Fibroblast of skin of left quadriceps (primary cell): ENCODE data around the gene CD81.

Experiments
- DNase-seq, 2 experiments: peaks; one replicate each; pipeline ENCODE4 v3.0.0-alpha.2; 2013; ENCODE audit warnings: low read depth in 2 of 2

CD81 gene

GRCh38 chr11:2390091-2390724 lies 13.1 kb downstream of the CD81 start:
- DNase-seq: no peak

GRCh38 chr11:2390725-2391151 lies 13.6 kb downstream of the CD81 start:
- DNase-seq: peak; percentile 32 to 37

- no peak for DNase-seq
Measured at GRCh38 chr11:2391181-2391975, 14.3 kb downstream of the CD81 start.

DNA sequence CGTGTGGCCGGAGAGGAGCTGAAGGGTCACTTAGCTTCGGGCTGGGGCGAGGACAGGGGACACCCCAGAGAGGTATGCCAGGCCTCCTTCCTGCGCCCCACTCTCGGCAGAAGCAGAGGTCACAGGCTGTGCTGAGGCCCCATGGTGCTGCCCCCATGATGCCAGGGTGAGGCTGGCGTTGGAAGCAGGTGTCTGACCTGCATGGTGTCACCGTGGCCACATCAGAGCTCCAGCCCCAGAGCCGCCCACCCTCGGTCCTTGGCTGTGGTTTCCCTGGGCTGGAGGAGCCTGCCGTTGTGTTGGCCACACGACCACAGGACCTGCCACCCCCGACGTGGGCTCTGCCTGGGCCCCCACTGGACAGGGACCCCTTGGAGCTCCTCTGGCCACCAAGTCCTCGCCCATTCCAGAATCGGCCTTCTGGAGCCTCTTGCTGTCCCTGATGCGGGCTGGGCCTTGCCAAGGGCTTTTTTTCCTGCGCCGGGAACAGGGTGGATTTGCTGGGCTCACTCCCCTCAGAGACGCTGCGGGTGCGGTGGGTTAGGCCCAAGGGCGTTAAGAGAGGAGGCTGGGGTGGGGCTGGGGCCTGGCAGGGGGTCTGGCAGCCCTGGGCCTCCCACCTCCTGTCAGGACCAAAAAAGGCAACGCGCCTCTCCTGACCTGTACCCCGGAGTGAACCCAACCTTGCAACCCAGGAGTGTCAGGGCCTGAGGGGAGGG lies 15.3 kb downstream of the CD81 start:
- DNase-seq: no peak

GRCh38 chr11:2393111-2393868 lies 16.2 kb downstream of the CD81 start:
- no peak for DNase-seq

DNA sequence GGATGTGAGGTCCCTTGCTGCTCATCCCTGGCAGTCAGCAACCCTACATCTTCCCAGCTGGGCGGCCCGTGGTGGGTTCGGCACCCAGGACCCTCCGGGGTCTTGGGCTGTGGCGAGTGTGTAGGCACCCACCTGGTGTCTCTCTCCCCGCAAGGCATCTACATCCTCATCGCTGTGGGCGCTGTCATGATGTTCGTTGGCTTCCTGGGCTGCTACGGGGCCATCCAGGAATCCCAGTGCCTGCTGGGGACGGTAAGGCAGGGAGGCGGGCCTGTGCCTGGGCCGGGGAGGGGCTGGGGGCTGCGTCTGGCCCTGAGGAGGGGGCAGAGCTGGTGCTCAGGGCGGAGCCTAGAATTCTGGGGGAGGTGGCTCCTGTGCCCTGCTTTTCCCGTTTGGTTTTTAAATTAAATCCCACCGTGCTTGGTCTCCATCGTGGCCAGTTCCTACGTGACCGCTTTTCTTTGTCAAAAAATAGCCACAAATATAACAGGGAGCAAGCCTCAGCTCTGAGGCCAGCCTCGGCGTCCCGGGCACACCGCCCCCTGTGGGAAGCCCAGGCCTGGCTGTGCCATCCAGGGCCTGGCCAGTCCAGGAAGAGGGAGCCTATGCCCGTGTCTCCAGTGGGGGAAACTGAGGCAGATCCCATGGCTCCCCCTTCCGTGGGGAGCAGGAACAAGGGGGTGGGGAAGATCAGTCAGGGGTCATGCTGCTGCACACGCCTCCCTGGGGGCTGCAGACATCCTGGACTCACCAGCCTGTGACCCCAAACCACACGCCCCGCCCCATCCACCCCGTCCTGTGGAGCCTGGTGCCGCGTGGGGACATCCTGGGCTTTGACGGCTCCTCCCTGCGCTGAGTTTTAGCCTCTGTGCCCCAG lies 17.1 kb downstream of the CD81 start:
- DNase-seq: no peak

DNA sequence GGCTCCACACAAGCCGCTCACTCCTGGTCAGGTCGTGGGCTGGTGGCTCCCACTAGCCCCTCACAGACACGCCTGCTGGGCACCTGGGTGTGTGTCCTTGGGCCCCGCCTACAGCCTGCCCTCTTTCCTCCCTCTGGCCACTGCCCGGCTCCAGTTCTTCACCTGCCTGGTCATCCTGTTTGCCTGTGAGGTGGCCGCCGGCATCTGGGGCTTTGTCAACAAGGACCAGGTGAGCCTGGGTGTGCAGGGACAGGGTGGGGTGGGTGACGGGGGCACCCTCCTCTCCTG lies 17.7 kb downstream of the CD81 start:
- DNase-seq: no peak

DNA sequence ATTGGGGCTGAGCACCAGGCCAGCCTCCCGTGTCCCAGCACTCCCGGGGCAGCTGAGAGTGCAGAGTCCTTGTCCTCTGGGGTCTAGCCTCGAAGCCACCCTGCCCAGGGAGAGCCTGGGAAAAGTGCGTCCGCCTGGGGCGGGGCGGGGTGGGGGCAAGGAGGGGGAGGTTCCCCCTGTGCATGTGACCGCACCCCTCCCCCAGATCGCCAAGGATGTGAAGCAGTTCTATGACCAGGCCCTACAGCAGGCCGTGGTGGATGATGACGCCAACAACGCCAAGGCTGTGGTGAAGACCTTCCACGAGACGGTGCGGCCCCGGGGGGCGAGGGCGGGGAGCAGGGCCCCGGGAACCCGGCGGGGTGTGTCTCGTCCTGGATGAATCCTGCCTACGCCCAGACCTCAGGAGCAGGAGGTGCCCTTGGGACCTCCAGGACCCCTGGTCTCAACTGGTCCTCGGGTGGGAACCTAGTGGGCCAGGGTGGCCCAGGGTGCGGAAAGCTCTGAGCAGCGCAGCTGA lies 18.2 kb downstream of the CD81 start:
- no peak for DNase-seq

- no peak for DNase-seq
Measured at GRCh38 chr11:2395856-2396255, 18.7 kb downstream of the CD81 start.

- no peak for DNase-seq
Measured at GRCh38 chr11:2396471-2396870, 19.4 kb downstream of the CD81 start.

- no peak for DNase-seq
Measured at GRCh38 chr11:2397005-2397404, 19.9 kb downstream of the CD81 start.

- no peak for DNase-seq
Measured at GRCh38 chr11:2398664-2399355, 21.7 kb downstream of the CD81 start.

- no peak for DNase-seq
Measured at GRCh38 chr11:2399488-2400068, 22.5 kb downstream of the CD81 start.

DNA sequence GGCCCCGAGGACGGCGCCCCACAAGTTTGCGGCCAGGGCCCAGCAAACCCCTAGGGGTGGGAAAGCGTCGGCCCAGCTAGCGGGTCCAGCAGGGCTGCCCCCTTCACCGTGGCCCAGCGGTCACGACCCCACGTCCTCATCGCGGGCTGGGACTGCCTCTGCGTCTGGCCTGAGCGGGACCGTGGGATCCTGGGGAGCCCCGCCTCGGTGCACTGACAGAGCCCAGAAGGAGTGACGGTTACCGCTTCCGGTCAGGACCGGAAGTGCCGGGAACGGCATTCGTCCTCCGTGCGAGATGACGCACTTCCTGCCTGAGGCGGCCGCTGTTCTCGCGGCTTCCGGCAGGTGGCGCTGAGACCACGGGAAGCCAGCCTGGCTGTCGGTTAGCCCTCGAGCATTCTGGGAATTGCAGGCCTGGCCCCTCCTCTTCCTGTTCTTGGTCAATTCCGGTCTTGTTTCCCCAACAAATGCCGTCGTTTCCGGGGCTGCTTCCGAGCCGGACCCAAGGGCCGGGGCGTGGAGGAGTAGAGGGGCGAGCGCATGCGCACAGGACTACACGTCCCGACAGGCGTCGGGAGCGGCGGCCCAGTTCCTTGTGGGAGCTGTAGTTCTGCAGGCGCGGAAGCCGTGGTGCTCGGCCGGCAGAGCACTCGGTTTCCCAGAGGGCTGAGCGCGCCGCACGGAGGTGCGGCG lies 23.1 kb downstream of the CD81 start, which contains the start of gene TSSC4:
Gene TSSC4 (plus strand): TSS at position 682 of the 693 bp plus-strand sequence. CDS start 1,884 bp downstream, outside the sequence.
- DNase-seq: peak; percentile 100

DNA sequence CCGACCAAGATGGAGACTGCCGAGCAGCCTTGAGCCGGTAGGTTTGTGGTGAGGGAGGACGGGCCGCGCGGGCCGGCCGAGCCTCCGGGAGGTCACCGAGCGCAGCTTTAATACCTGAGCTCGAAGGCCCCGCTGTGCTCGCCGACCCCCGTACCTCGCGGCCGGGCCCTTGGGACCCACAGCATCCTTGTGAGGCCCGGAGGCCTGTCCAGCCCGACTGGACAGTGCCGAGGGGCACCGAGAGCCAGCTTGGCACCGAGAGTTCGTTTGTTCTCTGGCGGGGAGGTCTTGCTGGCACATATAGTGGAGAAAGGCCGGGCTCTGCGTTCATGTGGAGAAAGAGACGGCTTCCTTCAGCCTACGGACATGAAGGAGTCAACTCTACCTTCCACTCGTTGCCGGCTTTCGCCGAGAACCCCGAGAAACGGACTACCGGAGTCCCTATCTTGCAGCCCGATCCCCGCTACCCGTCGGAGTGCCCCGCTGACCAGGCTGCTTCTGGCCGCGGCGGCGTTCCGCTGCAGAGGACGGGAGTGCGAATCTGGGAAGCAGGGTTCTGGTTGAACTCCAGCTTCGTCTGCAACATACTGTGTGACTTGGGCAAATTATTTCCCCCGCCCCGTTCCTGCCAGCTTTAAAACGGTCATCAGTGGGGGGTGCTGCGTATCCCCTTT lies 23.8 kb downstream of the CD81 start:
- DNase-seq: no peak

DNA sequence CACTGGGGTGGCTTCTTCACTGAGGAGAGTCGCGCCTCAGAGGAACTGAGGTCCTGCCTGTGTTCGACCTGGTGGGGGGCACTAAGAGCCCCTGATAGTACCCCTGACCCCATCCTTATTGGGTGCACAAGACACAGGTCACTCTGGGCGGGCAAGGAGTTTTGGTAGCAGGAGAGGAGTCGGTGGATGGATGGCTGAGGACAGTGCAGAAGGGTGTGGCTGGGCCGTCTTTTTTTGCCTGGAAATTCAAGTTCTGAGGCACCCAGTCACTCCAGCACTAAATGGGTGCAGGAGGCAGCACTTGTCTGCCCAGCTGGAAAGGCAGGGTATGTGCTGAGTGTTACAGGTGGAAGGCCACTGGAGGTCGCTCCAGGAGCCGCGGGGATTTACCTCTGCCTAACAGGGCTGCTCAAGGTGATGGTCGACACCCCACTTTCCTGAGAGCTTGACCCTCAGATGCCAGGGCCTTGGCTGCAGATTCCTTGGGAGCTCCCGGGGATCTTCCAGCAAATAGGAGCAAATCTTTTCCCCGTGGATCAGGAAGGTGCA lies 24.4 kb downstream of the CD81 start:
- no peak for DNase-seq

GRCh38 chr11:2402106-2402505 lies 25.0 kb downstream of the CD81 start:
- no peak for DNase-seq

- DNase-seq: no peak
Measured at GRCh38 chr11:2402890-2403645, 26.0 kb downstream of the CD81 start.
